Skeletal muscle tissue (tissue), 4 donors: ENCODE results near the gene RAD9A. TPM values are rescaled to one million over a fixed set of nuclear protein-coding genes. Genes with fewer than 3 reads are reported as not detected.
A peak's percentile ranks its signal among the peaks of the same experiment; 100 is the strongest.

ENCODE experiments used
- H3K27ac ChIP-seq: one replicate; pipeline ENCODE4 v1.7.0; 2013; ENCODE audit warnings: mild to moderate bottlenecking, low read depth, low read length, inconsistent platforms
- H3K27me3 ChIP-seq, 3 donors: one replicate each; pipeline ENCODE4 v1.7.0; 2013; ENCODE audit warnings: low read length in 3 of 3; ENCODE audit not compliant: control insufficient read depth in 3 of 3, insufficient read depth in 3 of 3
- H3K36me3 ChIP-seq, 3 donors: one replicate each; pipeline ENCODE4 v1.7.0; 2013; ENCODE audit warnings: low read length in 3 of 3; ENCODE audit not compliant: control insufficient read depth in 3 of 3, insufficient read depth in 3 of 3
- H3K4me1 ChIP-seq, 3 donors: one replicate each; pipeline ENCODE4 v1.7.0; 2013; ENCODE audit warnings: low read length in 3 of 3, mild to moderate bottlenecking in 3 of 3; ENCODE audit not compliant: control insufficient read depth in 3 of 3, insufficient read depth in 3 of 3
- H3K4me3 ChIP-seq, 3 donors: one replicate each; pipeline ENCODE4 v1.7.0; 2013; ENCODE audit warnings: low read length in 3 of 3
- H3K9ac ChIP-seq, 3 donors: one replicate each; pipeline ENCODE4 v1.7.0; 2013; ENCODE audit warnings: low read length in 3 of 3, mild to moderate bottlenecking in 3 of 3, moderate library complexity in 2 of 3, low read depth in 1 of 3
- H3K9me3 ChIP-seq, 3 donors: one replicate each; pipeline ENCODE4 v1.7.0; 2013; ENCODE audit warnings: low read length in 3 of 3; ENCODE audit not compliant: control insufficient read depth in 3 of 3
- total RNA-seq: library from RNA; depleted of rRNA; stranded (reverse); fragments of >200 nt; gene quantifications from one replicate; pipeline ENCODE4 v1.2.3, GENCODE V29; 2014
- donor health status: Osteomylitis.

RAD9A gene
- total RNA-seq, 1 donor from 2014 or later = 2.6 TPM

DNA sequence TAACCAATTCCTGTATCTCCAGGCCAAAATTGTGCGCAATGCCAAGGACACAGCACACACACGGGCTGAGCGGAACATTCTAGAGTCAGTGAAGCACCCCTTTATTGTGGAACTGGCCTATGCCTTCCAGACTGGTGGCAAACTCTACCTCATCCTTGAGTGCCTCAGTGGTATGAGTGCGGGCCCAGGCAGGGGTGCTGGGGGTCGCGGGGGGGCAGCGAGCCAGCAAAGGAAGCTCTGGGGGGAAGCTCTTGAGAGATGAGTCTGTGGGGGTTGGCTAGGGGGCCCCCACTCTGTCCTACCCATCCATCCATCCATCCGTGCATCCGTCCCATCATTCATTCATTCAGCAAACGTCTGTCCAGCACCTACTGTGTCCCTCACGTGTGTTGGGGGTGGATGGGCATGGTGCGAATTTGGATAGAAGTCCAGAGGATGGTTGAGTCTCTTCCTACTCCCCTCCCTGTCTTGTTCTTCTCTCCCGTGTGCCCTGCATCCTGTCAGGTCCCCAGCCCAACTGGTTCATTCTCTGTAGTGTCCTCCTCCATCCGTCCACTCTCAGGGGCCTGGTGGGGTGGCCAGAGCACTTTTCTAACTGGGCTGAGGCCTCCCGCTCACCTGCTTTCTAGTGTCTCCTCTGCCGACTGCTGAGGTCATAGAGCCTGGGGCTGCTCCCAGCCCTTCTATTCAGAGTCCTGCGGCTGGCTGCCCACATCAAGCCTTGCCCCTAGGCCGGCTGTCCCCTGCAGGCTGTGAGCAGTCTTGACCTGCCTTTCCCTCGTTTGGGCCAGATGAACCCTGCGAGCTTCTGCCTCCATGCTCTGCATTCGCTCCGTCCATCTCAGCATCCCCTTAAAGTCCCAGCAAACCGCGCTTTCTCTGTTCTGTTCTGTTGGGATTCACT is 39.8 kb downstream of the RAD9A start:
- no peaks in the 10 kb centered on the region for H3K27me3 ChIP-seq
- no peaks in the 10 kb centered on the region for H3K9me3 ChIP-seq
- no peak overlapping the region for H3K4me3 ChIP-seq
- no peak overlapping the region for H3K27ac ChIP-seq
- peaks cover 42 to 61% (median 52%) of the 10 kb centered on the region in 3 donors for H3K36me3 ChIP-seq
- H3K4me1 ChIP-seq = peaks cover 15 to 29% (median 18%) of the 10 kb centered on the region in 3 donors
- no peak overlapping the region for H3K9ac ChIP-seq

DNA sequence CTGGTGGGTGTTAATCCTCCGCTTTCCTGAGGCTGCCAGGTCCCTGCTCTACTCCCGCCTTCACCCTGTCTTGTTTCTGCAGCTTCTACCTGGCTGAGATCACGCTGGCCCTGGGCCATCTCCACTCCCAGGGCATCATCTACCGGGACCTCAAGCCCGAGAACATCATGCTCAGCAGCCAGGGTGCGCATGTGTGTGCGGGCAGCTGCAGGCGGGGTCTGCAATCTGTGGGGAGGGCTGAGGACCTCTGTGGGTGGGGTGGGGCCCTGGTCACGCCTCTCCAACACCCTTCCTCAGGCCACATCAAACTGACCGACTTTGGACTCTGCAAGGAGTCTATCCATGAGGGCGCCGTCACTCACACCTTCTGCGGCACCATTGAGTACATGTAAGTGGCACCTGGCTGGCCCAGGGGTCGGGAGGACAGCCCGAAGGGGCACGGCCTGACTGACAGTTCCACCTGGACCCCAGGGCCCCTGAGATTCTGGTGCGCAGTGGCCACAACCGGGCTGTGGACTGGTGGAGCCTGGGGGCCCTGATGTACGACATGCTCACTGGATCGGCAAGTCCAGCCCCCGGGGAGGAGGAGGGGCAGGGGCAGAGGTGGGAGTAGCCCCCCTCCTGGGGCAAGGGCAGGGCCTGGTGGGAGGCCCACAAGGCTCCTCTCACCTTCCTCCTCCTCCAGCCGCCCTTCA is 41.0 kb downstream of the RAD9A start:
- Histone ChIP-seq H3K9me3 (no peaks in the 10 kb centered on the region), H3K27me3 (no peaks in the 10 kb centered on the region), H3K27ac (no peak overlapping the region), H3K4me1 (peaks cover 12 to 29% (median 16%) of the 10 kb centered on the region in 3 donors), H3K36me3 (peaks cover 42 to 61% (median 52%) of the 10 kb centered on the region in 3 donors), H3K9ac (no peak overlapping the region), H3K4me3 (no peak overlapping the region)

DNA sequence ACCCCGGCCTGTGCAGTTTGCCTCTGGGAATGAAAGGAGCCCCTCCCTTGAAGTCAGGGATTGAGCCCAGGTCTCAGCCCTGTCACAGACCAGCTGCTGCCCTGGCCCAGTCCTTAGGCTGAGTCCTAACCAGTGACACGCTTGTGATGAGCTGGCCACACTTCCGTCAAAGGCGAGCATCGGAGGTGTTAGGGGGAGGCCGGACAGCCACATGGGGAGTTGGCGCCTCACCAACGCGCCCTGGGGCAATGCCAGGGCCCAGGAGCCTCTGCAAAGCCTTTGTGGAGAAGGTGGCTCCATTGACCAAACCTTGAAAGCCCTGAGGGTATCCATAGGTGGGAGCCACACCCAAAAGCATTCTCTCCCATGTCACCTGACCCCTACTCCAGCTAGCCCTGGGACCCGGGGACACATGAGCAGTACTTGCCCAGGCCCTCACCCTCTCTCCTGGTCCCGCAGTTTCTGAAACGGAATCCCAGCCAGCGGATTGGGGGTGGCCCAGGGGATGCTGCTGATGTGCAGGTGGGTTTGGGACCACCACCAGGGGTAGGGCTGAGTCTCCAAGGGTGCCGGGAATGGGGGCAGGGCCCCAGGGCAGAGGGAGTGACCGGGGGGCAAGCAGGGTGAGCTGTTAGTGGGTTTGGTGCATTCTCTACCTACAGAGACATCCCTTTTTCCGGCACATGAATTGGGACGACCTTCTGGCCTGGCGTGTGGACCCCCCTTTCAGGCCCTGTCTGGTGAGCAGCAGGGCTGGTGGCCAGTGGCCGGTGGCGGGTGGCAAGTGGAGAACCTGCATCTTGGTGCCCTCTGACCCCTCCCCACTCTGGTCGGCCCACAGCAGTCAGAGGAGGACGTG is 42.0 kb downstream of the RAD9A start:
- Histone ChIP-seq H3K36me3 (peaks cover 42 to 63% (median 52%) of the 10 kb centered on the region in 3 donors), H3K9ac (no peak overlapping the region)

DNA sequence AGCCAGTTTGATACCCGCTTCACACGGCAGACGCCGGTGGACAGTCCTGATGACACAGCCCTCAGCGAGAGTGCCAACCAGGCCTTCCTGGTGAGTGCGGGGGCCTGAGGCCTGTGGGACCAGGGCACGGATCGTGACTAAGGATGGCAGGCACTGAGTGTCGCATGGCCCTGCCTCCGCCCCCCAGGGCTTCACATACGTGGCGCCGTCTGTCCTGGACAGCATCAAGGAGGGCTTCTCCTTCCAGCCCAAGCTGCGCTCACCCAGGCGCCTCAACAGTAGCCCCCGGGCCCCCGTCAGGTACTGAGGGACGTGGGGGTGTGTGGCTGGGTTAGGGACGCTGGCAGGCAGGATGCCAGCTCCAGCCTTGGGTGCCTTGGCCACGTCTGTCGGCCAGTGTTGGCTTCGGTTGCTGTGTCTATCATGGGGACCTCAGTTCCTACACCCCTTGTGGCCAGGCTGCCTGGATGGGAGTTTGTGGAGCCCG is 42.7 kb downstream of the RAD9A start:
- Histone ChIP-seq H3K4me3 (no peak overlapping the region), H3K36me3 (peaks cover 42 to 60% (median 53%) of the 10 kb centered on the region in 3 donors), H3K4me1 (peaks cover 4 to 25% (median 13%) of the 10 kb centered on the region in 3 donors), H3K9me3 (no peaks in the 10 kb centered on the region), H3K27ac (no peak overlapping the region), H3K9ac (no peak overlapping the region), H3K27me3 (no peaks in the 10 kb centered on the region)

More for the DNA sequence above, 42.0 kb downstream of the RAD9A start:
- H3K4me3 ChIP-seq = no peak overlapping the region
- H3K27me3 ChIP-seq = no peaks in the 10 kb centered on the region
- no peaks in the 10 kb centered on the region for H3K9me3 ChIP-seq
- peaks cover 9 to 25% (median 14%) of the 10 kb centered on the region in 3 donors for H3K4me1 ChIP-seq
- no peak overlapping the region for H3K27ac ChIP-seq

DNA sequence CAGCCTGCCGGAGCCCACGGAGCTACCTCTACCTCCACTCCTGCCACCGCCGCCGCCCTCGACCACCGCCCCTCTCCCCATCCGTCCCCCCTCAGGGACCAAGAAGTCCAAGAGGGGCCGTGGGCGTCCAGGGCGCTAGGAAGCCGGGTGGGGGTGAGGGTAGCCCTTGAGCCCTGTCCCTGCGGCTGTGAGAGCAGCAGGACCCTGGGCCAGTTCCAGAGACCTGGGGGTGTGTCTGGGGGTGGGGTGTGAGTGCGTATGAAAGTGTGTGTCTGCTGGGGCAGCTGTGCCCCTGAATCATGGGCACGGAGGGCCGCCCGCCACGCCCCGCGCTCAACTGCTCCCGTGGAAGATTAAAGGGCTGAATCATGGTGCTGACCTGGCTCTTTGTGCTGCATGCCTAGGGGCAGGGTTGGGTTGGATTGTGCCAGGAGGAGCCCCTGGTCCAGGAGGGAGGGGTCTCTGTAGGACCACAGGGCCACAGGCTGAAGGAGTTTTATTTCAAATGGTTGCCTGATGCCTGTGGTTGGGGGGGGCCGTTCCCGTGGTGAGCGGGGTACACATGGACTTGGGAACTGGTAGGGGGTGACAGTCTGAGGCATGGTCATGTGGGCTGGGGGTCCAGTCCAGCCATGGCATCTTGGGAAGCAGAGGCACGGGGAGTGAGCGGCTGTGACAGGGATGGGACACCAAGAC is 43.4 kb downstream of the RAD9A start:
- peak overlapping the region; percentile 19 for H3K27ac ChIP-seq
- no peaks in the 10 kb centered on the region for H3K9me3 ChIP-seq
- H3K9ac ChIP-seq = peak overlapping the region in 1 of 3 donors; percentile 45
- H3K27me3 ChIP-seq = no peaks in the 10 kb centered on the region
- H3K36me3 ChIP-seq = peaks cover 42 to 57% (median 52%) of the 10 kb centered on the region in 3 donors
- H3K4me1 ChIP-seq = peaks cover 7 to 24% (median 16%) of the 10 kb centered on the region in 3 donors
- H3K4me3 ChIP-seq = no peak overlapping the region

DNA sequence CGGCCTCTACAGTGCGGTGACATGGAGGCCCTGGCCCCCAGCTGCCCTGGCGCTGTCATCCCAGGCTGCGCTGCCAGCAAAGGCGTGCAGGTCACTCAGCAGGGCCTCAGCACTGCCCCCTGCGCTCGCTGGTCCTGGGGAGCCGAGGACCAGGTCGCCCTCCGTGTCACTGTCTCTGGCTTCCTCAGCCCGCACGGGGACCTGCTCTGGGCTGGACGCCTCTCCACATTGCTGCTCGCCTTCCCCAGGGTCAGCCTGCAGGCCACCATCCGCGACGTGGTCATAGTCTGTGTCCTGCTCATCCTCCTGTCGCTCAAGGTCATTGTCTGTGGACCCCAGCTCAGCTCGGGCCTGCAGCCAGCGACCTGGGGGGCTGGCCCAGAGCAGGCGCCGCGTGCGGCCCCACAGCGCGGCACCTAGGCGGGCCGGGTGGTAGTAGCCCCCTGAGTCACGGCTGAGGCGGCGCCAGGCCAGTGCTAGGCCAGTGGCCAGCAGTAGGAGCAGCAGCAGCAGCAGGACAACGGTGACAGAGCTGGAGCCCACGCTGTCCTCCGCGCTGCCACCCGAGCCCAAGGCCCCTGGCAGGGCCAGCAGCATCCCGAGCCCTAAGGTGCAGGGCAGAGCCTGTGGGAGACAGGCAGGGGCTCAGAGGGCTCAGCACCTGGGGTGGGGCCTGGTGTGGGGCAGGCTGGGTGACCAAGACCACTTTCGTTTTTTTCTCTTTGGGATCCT is 44.1 kb downstream of the RAD9A start:
- peaks cover 37 to 52% (median 48%) of the 10 kb centered on the region in 3 donors for H3K36me3 ChIP-seq
- H3K27ac ChIP-seq = peak overlapping the region; percentile 19
- peak overlapping the region in 1 of 3 donors; percentile 45 for H3K9ac ChIP-seq
- no peaks in the 10 kb centered on the region for H3K9me3 ChIP-seq
- H3K27me3 ChIP-seq = no peaks in the 10 kb centered on the region
- no peak overlapping the region for H3K4me3 ChIP-seq
- H3K4me1 ChIP-seq = peaks cover 10 to 26% (median 20%) of the 10 kb centered on the region in 3 donors

DNA sequence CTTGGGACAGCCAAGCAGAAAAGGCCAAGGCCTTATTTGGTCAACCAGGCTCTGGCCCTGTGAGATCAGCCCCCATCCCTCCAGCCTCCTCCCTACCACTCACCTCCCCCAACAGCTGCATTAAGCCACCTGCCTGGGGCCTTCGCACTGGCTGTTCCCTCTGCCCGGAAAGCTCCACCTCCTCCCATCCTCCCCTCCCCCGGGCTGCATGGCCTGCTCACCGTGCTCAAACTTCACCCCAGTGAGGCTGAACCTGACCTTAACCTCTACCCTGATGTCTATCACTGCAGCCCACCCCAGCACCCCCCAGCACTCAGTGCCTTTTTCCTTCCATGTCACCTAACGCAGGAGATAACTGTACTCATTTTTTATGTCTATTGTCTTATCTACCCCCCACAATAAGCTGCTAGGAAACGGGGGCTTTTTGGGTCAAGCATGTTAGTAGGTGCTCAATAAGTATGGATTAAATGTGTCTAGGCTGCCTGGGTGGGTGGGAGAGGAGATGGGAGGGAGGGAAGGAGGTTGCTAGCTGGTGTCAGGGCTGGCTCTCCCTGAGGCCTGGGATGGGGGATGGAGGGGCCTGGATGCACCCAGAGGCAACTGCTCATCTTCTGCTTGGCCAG is 44.8 kb downstream of the RAD9A start:
- H3K9me3 ChIP-seq = no peaks in the 10 kb centered on the region
- H3K27me3 ChIP-seq = no peaks in the 10 kb centered on the region
- no peak overlapping the region for H3K4me3 ChIP-seq
- peaks cover 36 to 47% (median 46%) of the 10 kb centered on the region in 3 donors for H3K36me3 ChIP-seq
- peak overlapping the region; percentile 19 for H3K27ac ChIP-seq
- peaks cover 14 to 28% (median 20%) of the 10 kb centered on the region in 3 donors for H3K4me1 ChIP-seq
- peak overlapping the region in 1 of 3 donors; percentile 33 for H3K9ac ChIP-seq

DNA sequence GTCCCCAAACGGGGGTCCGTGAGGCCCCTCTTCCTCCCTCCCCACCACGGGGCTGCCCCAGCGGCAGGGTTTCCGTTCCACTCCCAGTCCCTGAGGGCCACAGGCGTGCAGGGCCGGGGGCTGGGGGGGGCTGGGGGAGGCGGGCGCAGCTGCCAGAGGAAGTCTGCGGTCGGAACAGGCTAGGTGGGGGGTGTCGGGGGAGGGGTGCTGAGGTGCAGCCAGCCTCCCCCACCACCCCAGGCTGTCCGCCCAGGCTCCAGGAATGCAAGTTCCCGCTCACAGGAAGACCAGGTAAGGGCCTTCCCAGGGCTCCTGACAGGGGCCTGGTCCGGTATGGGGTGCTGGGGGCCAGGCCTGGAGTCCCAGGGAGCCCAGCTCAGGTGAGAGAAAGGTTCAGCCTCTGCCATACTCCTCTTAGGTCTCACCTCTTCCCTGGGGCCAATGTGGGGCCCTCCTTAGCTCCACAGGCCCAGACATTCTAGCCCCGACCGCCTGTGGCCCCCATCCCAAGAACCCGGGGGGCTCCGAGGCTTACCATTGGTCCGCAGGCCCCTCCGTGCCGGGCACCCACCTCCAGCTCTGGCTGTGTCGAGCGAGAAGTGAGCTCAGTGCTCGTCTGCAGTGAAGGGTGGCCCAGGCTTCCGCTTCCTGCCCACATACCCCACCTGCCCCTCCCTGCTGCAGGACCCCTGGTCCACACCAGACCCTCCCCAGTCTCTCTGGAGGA is 45.5 kb downstream of the RAD9A start, which contains the start of gene PTPRCAP:
Gene PTPRCAP (minus strand): TSS at position 601 of the 727 bp plus-strand sequence. CDS start 63 bp downstream, at position 538.
- H3K4me1 ChIP-seq = peaks cover 18 to 33% (median 25%) of the 10 kb centered on the region in 3 donors
- H3K4me3 ChIP-seq = no peak within 1 kb of the TSS
- peak within 1 kb of the TSS in 1 of 3 donors; percentile 33 for H3K9ac ChIP-seq
- H3K27ac ChIP-seq = no peak within 1 kb of the TSS
- no peaks in the 10 kb centered on the region for H3K9me3 ChIP-seq
- no peaks in the 10 kb centered on the region for H3K27me3 ChIP-seq
- H3K36me3 ChIP-seq = peaks cover 29 to 46% (median 40%) of the 10 kb centered on the region in 3 donors
